Thyroid gland (tissue), 4 donors: ENCODE results near the gene SYNGAP1. TPM values are rescaled to one million over a fixed set of nuclear protein-coding genes. Genes with fewer than 3 reads are reported as not detected.
A peak's percentile ranks its signal among the peaks of the same experiment; 100 is the strongest.

Source experiments
- DNase-seq, 2 donors: peaks; one replicate each; pipeline ENCODE4 v3.0.0-alpha.2; 2019
- H3K27ac ChIP-seq, 3 donors: fragments of 200-600 bp; sonication (generic); 1 replicate in 2 of 3; 2 replicates in 1 of 3; pipeline ENCODE4 v1.5.1; 2016 to 2019; ENCODE audit warnings: mild to moderate bottlenecking in 1 of 3, moderate library complexity in 1 of 3
- H3K27me3 ChIP-seq: fragments of 200-600 bp; sonication (generic); one replicate; pipeline ENCODE4 v1.5.1; 2019
- H3K36me3 ChIP-seq, 2 donors: fragments of 200-600 bp; sonication (generic); one replicate each; pipeline ENCODE4 v1.5.1; 2016 to 2019
- H3K4me1 ChIP-seq, 2 donors: fragments of 200-600 bp; sonication (generic); one replicate each; pipeline ENCODE4 v1.5.1; 2017 to 2019
- H3K4me3 ChIP-seq, 3 donors: fragments of 200-600 bp; sonication (generic); replicated peaks in 1 of 3; 1 replicate in 2 of 3; 2 replicates in 1 of 3; pipeline ENCODE4 v1.5.1; 2016; ENCODE audit warnings: mild to moderate bottlenecking in 1 of 3
- H3K9me3 ChIP-seq: fragments of 200-600 bp; sonication (generic); one replicate; pipeline ENCODE4 v1.5.1; 2017
- POLR2A ChIP-seq, 2 donors: fragments of 450-650 bp; IDR thresholded peaks; one replicate each; pipeline ENCODE4 v1.6.1; 2017; ENCODE audit warnings: antibody characterized with exemption in 2 of 2, mild to moderate bottlenecking in 2 of 2, moderate library complexity in 1 of 2
- WGBS, 2 donors: methylation state at CpG; one replicate each; pipeline ENCODE4 v1.1.5; 2017; 5-methylcytosine and 5-hydroxymethylcytosine counted together
- intact Hi-C: fragments of 100-400 bp; cut with DNase I; formaldehyde crosslinking; loops from one replicate; pipeline ENCODE4 v1.15.1; 2023
- total RNA-seq, 4 donors: library from RNA; depleted of rRNA; stranded (reverse); fragments of >200 nt; gene quantifications; one replicate each; pipeline ENCODE4 v1.2.3, GENCODE V29; 2016
- TF ChIP-seq, protein P1 (sequence below), 6 experiments: fragments of 200-600 bp in 3 of 6; fragments of 450-650 bp in 3 of 6; sonication (generic) in 3 of 6; IDR thresholded peaks; one replicate each; pipeline ENCODE4 v1.5.1; 2016 to 2019; ENCODE audit warnings: antibody characterized with exemption in 6 of 6, mild to moderate bottlenecking in 2 of 6, inconsistent platforms in 1 of 6, moderate library complexity in 1 of 6

The SYNGAP1 gene
- total RNA-seq, 4 donors from 2014 or later, result 10.0 to 15.3 (median 12.2) TPM

DNA sequence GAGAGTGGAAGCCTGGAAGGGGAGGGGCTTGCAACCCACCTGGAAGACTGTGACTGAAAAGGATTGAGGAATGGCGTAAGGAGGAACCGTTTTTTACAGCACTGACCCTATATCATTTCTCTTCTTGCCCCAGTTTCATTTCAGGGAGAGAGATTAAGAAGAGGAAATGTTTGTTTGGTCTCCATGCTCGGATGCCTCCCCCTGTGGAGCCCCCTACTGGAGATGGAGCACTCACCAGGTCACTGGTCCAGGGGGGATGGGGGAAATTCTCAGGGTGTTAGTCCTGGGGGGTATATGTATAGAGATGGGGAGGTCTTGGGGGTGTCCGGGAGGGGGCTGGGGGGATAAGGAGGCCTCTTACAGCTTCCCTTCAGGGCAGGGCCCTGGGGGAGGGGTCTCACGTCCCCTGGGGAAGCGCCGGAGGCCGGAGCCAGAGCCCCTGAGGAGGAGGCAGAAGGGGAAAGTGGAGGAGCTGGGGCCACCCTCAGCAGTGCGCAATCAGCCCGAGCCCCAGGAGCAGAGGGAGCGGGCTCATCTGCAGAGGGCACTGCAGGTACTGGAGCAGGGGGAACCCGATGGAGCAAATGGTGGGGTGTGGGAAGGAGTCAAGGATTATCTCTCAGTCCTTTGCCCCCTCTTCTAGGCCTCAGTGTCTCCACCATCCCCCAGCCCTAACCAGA, 5.1 kb upstream of the SYNGAP1 start:
- 75 to 85% methylated on average over 11 to 12 of the region's 12 CpGs for WGBS, 2 donors
- Histone ChIP-seq H3K36me3 (peaks cover 31 to 32% of the 10 kb centered on the region in 2 donors), H3K4me1 (peaks cover 19 to 55% of the 10 kb centered on the region in 2 donors), H3K4me3 (no peak overlapping the region), H3K27me3 (no peaks in the 10 kb centered on the region), H3K27ac (no peak overlapping the region), H3K9me3 (no peaks in the 10 kb centered on the region)
- DNase-seq, result no peak
- intact Hi-C loops, result no loop called here
- TF ChIP-seq POLR2A (IDR thresholded peaks at IDR 0.05), result no peak
- TF ChIP-seq, protein P1, sequence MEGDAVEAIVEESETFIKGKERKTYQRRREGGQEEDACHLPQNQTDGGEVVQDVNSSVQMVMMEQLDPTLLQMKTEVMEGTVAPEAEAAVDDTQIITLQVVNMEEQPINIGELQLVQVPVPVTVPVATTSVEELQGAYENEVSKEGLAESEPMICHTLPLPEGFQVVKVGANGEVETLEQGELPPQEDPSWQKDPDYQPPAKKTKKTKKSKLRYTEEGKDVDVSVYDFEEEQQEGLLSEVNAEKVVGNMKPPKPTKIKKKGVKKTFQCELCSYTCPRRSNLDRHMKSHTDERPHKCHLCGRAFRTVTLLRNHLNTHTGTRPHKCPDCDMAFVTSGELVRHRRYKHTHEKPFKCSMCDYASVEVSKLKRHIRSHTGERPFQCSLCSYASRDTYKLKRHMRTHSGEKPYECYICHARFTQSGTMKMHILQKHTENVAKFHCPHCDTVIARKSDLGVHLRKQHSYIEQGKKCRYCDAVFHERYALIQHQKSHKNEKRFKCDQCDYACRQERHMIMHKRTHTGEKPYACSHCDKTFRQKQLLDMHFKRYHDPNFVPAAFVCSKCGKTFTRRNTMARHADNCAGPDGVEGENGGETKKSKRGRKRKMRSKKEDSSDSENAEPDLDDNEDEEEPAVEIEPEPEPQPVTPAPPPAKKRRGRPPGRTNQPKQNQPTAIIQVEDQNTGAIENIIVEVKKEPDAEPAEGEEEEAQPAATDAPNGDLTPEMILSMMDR (IDR thresholded peaks at IDR 0.05), result peak in 1 of 6 experiments; percentile 21

DNA sequence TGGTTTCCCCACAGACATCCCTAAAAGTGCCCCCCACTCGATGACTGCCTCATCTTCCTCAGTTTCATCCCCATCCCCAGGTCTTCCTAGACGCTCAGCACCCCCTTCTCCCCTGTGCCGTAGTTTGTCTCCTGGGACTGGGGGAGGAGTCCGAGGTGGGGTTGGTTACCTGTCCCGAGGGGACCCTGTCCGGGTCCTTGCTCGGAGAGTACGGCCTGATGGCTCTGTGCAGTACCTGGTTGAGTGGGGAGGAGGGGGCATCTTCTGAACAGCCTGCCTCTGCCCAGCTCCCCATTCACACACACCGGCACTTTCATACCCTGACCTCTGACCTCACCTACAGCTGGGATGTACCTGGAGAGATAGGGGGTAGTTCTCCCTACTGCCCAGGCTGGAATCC, 4.0 kb upstream of the SYNGAP1 start:
- Histone ChIP-seq H3K27ac (no peak overlapping the region), H3K4me3 (no peak overlapping the region), H3K4me1 (peaks cover 19 to 56% of the 10 kb centered on the region in 2 donors), H3K27me3 (no peaks in the 10 kb centered on the region), H3K9me3 (no peaks in the 10 kb centered on the region), H3K36me3 (peaks cover 31 to 32% of the 10 kb centered on the region in 2 donors)
- intact Hi-C loops, result no loop called here
- no peak for DNase-seq
- TF ChIP-seq, protein P1 (IDR thresholded peaks at IDR 0.05), result no peak
- TF ChIP-seq POLR2A (IDR thresholded peaks at IDR 0.05), result no peak
- WGBS, 2 donors, result 72 to 74% methylated on average over 9 of the region's 9 CpGs

DNA sequence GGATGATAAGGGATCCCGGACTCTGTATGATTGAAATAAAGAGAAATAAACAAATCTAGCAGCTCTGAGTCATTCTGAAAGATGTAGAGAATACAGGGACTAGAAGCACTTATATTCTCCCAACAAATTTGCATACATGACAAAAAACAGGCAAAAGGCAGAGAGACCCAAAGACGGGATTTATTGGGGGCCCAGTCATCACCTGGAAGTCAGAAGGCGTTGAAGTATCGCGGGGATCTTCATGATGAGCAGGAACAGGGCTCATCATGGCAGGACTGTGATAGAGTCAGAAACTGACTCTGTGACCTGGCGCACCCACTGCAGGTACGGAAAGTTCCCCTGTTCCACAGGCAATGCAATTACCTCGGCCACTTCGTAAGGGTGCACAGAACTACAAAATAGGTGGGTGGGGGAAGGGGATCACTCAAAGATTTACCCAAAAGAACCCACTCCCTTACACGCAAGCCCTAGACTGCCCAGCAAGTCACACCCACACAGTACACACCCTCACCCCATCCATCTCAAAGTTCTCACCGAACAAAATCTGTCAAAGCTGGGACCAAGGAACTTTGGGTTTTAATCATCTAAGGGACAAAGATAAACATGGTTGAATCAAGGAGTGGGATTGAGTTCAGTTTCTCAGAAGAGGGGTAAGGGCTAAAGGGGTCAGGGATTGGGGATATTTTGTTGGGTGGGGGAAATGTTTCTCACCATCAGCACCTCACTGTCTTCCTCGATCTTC, 3.3 kb upstream of the SYNGAP1 start:
- H3K36me3 ChIP-seq, result peaks cover 31 to 32% of the 10 kb centered on the region in 2 donors
- WGBS, 2 donors, result 55 to 59% methylated on average over 12 of the region's 12 CpGs
- H3K27me3 ChIP-seq, result no peaks in the 10 kb centered on the region
- intact Hi-C loops, result no loop called here
- no peak for TF ChIP-seq POLR2A (IDR thresholded peaks at IDR 0.05)
- TF ChIP-seq, protein P1 (IDR thresholded peaks at IDR 0.05), result no peak
- DNase-seq, result no peak
- H3K4me3 ChIP-seq, result peak overlapping the region in 1 of 3 donors; percentile 66
- no peaks in the 10 kb centered on the region for H3K9me3 ChIP-seq
- H3K27ac ChIP-seq, result peak overlapping the region in 2 of 3 donors; percentile 84 to 98
- H3K4me1 ChIP-seq, result peaks cover 19 to 55% of the 10 kb centered on the region in 2 donors

DNA sequence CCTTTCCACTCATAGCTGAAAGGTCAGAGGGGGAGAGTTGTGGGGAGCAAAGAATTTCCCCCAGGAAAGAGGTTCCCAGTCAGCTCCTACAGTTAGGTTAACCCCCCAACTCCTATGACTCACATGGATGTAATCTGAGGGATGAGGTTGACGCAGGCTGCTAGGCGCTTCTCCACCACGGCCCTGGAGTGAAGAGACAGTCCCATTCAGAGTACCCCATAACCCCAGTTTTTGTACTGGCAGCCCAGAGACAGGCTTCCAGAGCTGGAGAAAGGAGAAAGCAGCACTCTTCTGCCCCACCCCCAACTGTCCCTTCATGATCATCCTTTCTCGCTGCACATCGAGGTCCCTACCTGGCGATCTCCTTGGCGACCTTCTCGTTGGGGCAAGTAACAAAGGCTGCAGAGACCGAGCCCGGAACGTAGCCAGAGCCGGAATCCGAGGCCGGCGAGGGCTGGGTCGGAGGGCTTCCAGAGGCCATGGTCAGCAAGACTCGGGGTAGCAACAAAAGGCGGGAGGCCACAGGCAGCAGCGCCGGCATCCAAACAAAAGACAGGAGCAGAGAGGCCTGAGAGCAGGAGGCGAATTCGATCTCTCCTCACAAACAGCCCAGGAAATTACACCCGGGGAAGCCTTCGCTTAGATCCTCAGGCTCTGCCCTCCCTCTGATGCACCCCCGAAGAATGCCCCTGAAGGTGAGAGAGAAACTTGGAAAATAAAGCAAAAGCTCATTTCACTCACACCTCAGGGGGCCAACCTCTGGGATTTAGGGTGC, 2.5 kb upstream of the SYNGAP1 start:
- H3K9me3 ChIP-seq, result no peaks in the 10 kb centered on the region
- no peak for TF ChIP-seq POLR2A (IDR thresholded peaks at IDR 0.05)
- TF ChIP-seq, protein P1 (IDR thresholded peaks at IDR 0.05), result no peak
- peak overlapping the region; percentile 71 to 98 (median 84) for H3K27ac ChIP-seq
- WGBS, 2 donors, result 3 to 4% methylated on average over 13 to 25 of the region's 25 CpGs
- peak in 1 of 2 donors; percentile 16 for DNase-seq
- H3K4me1 ChIP-seq, result peaks cover 13 to 48% of the 10 kb centered on the region in 2 donors
- peak overlapping the region; percentile 39 to 68 (median 66) for H3K4me3 ChIP-seq
- intact Hi-C loops, result no loop called here
- no peaks in the 10 kb centered on the region for H3K27me3 ChIP-seq
- peaks cover 31 to 32% of the 10 kb centered on the region in 2 donors for H3K36me3 ChIP-seq
